ENCODE data around the gene LDAH.

LDAH gene

DNA sequence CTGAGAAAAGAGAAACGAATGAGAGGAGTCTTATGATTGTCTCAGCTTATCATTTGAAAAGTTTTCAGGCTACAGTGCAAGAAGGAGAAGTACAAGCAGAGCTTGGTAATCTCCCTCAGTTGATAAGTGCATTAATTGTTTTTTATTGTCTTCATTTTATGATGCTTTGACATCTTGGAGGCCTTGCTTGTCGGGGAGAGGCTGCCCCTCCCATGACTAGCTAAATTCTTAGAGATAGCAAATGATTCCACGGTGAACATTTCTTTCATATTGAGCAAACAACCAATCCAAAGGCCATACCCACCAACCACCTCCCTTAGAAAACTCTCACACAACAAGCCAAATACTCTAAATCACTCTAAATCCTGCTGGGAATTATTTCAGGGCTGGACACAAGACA, 116.1 kb downstream of the LDAH start:
- ATAC-seq (ENCODE audit: low read depth) (no peak), DNase-seq (ENCODE audit: low spot score) (no peak)
- Histone ChIP-seq H3K27ac (ENCODE audit: poor library complexity, severe bottlenecking) (no peak overlapping the region), H3K27me3 (ENCODE audit: insufficient read depth, poor library complexity, severe bottlenecking) (no peaks in the 10 kb centered on the region), H3K36me3 (ENCODE audit: low read depth) (no peaks in the 10 kb centered on the region; the same call in 1 of the 2 replicates), H3K4me1 (ENCODE audit: insufficient read depth, poor library complexity, severe bottlenecking) (no peaks in the 10 kb centered on the region), H3K4me3 (ENCODE audit: severe bottlenecking) (no peak overlapping the region), H3K9me3 (ENCODE audit: severe bottlenecking) (no peaks in the 10 kb centered on the region)
- no peak for TF ChIP-seq CTCF (IDR thresholded peaks at IDR 0.05; ENCODE audit: poor library complexity, severe bottlenecking)

DNA sequence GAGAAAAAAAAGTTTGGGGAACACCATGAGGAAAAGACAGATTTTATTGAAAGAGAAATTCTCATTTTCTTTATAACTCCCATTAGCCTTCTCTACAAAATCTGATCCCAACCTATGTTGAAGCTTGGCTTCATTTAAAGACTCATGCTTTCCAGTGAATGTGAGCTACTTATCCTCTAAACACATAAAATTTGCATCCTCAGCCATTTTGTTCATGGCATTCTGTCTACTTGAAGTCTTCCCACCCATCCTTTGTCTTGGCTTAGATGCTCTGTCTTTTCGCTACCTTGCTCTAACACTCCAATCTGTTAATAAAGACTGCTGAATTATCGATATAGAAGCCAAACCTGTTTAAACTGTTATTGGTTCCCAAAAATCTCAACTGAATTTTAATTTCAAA, 116.7 kb downstream of the LDAH start:
- no peaks in the 10 kb centered on the region for H3K4me1 ChIP-seq (ENCODE audit: insufficient read depth, poor library complexity, severe bottlenecking)
- H3K27ac ChIP-seq (ENCODE audit: poor library complexity, severe bottlenecking) = no peak overlapping the region
- ATAC-seq (ENCODE audit: low read depth) (no peak), DNase-seq (ENCODE audit: low spot score) (no peak)
- H3K36me3 ChIP-seq (ENCODE audit: low read depth) = peaks cover 2% of the 10 kb centered on the region; the same call in 1 of the 2 replicates
- H3K27me3 ChIP-seq (ENCODE audit: insufficient read depth, poor library complexity, severe bottlenecking) = no peaks in the 10 kb centered on the region
- TF ChIP-seq CTCF (IDR thresholded peaks at IDR 0.05; ENCODE audit: poor library complexity, severe bottlenecking) = no peak
- no peak overlapping the region for H3K4me3 ChIP-seq (ENCODE audit: severe bottlenecking)
- H3K9me3 ChIP-seq (ENCODE audit: severe bottlenecking) = no peaks in the 10 kb centered on the region

DNA sequence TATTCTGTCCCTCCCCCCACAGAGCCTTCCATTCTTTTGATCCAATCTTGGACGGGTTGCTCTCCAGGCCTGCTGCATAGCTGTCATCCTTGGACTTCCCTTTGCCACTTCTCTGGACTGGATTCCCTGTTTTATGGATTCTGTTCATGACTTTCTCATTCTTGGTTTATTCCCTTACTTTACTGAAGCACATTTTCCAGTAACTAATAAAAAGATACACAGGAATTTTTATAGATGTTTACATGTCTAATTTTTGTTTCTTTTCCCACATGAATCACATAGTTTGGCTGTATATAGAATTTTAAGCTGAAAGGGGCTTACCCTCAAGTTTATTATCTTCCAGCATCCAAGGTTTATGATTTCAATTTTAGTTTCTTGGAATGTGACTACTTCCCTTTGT, 118.0 kb downstream of the LDAH start:
- H3K36me3 ChIP-seq (ENCODE audit: low read depth) = peaks cover 4% of the 10 kb centered on the region; the same call in 1 of the 2 replicates
- H3K27me3 ChIP-seq (ENCODE audit: insufficient read depth, poor library complexity, severe bottlenecking) = no peaks in the 10 kb centered on the region
- H3K4me1 ChIP-seq (ENCODE audit: insufficient read depth, poor library complexity, severe bottlenecking) = no peaks in the 10 kb centered on the region
- H3K9me3 ChIP-seq (ENCODE audit: severe bottlenecking) = no peaks in the 10 kb centered on the region
- H3K4me3 ChIP-seq (ENCODE audit: severe bottlenecking) = no peak overlapping the region
- no peak overlapping the region for H3K27ac ChIP-seq (ENCODE audit: poor library complexity, severe bottlenecking)
- no peak for DNase-seq (ENCODE audit: low spot score)
- no peak for TF ChIP-seq CTCF (IDR thresholded peaks at IDR 0.05; ENCODE audit: poor library complexity, severe bottlenecking)
- no peak for ATAC-seq (ENCODE audit: low read depth)

- ATAC-seq (ENCODE audit: low read depth) = no peak
These were observed 120.3 kb downstream of the LDAH start for GRCh38 chr2:20702563-20702962.

More at GRCh38 chr2:20702563-20702962, 120.3 kb downstream of the LDAH start:
- no peak overlapping the region for H3K4me3 ChIP-seq (ENCODE audit: severe bottlenecking)
- no peak for TF ChIP-seq CTCF (IDR thresholded peaks at IDR 0.05; ENCODE audit: poor library complexity, severe bottlenecking)
- H3K9me3 ChIP-seq (ENCODE audit: severe bottlenecking) = no peaks in the 10 kb centered on the region
- H3K4me1 ChIP-seq (ENCODE audit: insufficient read depth, poor library complexity, severe bottlenecking) = no peaks in the 10 kb centered on the region
- H3K27ac ChIP-seq (ENCODE audit: poor library complexity, severe bottlenecking) = no peak overlapping the region
- DNase-seq (ENCODE audit: low spot score) = no peak
- H3K36me3 ChIP-seq (ENCODE audit: low read depth) = 0 out of 2 replicates have a peak, but pooled peaks cover 7% of the 10 kb centered on the region
- no peaks in the 10 kb centered on the region for H3K27me3 ChIP-seq (ENCODE audit: insufficient read depth, poor library complexity, severe bottlenecking)

Measured in RWPE2 (cell line).